BLaER1 (cell line): ENCODE data around the gene ADGRL2.

Source experiments
- H3K27ac ChIP-seq: shearing (Covaris generic); formaldehyde crosslinking; 2 replicates; pipeline ENCODE4 v1.8.1; 2022
- H3K27me3 ChIP-seq: shearing (Covaris generic); formaldehyde crosslinking; 2 replicates; pipeline ENCODE4 v1.8.1; 2022
- H3K36me3 ChIP-seq: shearing (Covaris generic); formaldehyde crosslinking; 2 replicates; pipeline ENCODE4 v1.8.1; 2022
- H3K4me1 ChIP-seq: shearing (Covaris generic); formaldehyde crosslinking; 2 replicates; pipeline ENCODE4 v1.8.1; 2022
- H3K4me2 ChIP-seq: shearing (Covaris generic); formaldehyde crosslinking; 2 replicates; pipeline ENCODE4 v1.8.1; 2022
- H3K4me3 ChIP-seq: shearing (Covaris generic); formaldehyde crosslinking; 2 replicates; pipeline ENCODE4 v1.8.1; 2022
- H3K9ac ChIP-seq: shearing (Covaris generic); formaldehyde crosslinking; 2 replicates; pipeline ENCODE4 v1.8.1; 2022
- H3K9me3 ChIP-seq: shearing (Covaris generic); formaldehyde crosslinking; 2 replicates; pipeline ENCODE4 v1.8.1; 2022
- H4K20me1 ChIP-seq: shearing (Covaris generic); formaldehyde crosslinking; 2 replicates; pipeline ENCODE4 v1.8.1; 2022
- Cebpa-rat ChIP-seq: shearing (Covaris generic); IDR thresholded peaks from 2 replicates; pipeline ENCODE4 v1.8.1; 2022

ADGRL2 gene

DNA sequence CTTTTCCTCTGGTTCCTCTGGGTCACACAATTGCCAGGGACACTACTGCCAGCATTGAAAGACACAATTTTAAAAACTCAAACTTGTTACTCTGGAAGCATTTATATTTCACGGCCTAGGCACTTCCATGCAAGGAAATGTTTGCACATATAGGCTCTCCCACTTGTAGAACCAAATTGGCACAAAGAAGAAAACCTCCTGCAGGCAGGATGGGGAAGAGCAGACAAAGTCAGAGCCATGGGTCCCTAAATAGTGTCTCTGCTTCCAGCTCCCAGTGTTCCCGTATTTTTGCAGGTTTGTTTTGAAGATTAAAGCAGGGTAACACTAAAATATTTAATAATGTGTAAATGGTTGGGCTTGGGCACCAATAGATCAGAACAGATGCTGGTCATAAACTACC is 19.0 kb upstream of the ADGRL2 start:
- no peak for TF ChIP-seq Cebpa-rat
- H4K20me1 ChIP-seq: no peaks in the 10 kb centered on the region

DNA sequence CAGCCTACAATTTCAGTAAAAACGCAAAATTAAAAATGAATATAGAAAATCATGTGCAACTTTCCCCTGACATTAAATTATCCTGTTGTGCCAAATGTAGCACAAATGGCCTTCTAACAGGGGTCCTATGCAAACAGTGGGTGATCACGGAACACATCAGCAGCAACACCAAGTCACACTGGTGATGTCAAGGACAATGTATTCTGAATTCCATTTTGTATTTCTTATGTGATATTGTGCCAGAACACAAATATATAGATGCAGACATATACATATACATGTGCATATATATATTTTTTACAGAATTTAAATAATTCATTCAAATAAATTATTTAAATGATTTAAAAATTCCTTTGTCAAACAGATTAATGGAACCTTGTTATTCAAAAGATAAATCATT is 8.6 kb upstream of the ADGRL2 start:
- H3K27ac ChIP-seq: no peak overlapping the region
- H3K27me3 ChIP-seq: no peaks in the 10 kb centered on the region
- no peaks in the 10 kb centered on the region for H3K9me3 ChIP-seq
- H3K36me3 ChIP-seq: no peaks in the 10 kb centered on the region
- no peak overlapping the region for H3K4me2 ChIP-seq
- H4K20me1 ChIP-seq: no peaks in the 10 kb centered on the region
- no peak for TF ChIP-seq Cebpa-rat
- no peak overlapping the region for H3K9ac ChIP-seq
- no peaks in the 10 kb centered on the region for H3K4me1 ChIP-seq
- no peak overlapping the region for H3K4me3 ChIP-seq

More for the DNA sequence above, 19.0 kb upstream of the ADGRL2 start:
- no peak overlapping the region for H3K27ac ChIP-seq
- no peak overlapping the region for H3K4me3 ChIP-seq
- 0 out of 2 replicates have a peak, but pooled peaks cover under 1% of the 10 kb centered on the region for H3K9me3 ChIP-seq
- no peak overlapping the region for H3K4me2 ChIP-seq
- no peaks in the 10 kb centered on the region for H3K36me3 ChIP-seq
- no peak overlapping the region for H3K9ac ChIP-seq
- H3K4me1 ChIP-seq: no peaks in the 10 kb centered on the region
- H3K27me3 ChIP-seq: no peaks in the 10 kb centered on the region

DNA sequence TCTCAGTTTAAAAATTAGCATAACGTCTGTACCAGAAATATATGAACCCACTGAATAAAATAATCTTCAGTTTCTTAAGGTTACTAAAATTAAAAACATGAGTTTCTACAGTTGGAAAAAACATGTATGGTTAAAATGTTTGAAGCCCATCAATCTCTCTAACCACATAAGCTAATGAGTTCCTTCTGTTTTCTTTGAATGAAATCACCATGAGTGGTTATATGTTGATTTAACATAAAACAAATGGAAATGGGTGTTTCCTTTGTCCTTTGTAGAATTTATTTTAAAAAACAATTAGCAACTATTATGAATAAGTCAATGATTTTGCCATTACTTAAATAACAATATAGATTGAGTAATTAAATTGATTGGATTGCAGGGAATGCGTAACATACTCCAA is 3.0 kb upstream of the ADGRL2 start:
- Histone ChIP-seq H3K9ac (no peak overlapping the region), H3K27me3 (no peaks in the 10 kb centered on the region), H3K27ac (no peak overlapping the region), H3K4me3 (no peak overlapping the region), H3K4me1 (no peaks in the 10 kb centered on the region), H3K36me3 (no peaks in the 10 kb centered on the region), H4K20me1 (no peaks in the 10 kb centered on the region), H3K9me3 (peaks cover 27% of the 10 kb centered on the region), H3K4me2 (no peak overlapping the region)
- no peak for TF ChIP-seq Cebpa-rat

DNA sequence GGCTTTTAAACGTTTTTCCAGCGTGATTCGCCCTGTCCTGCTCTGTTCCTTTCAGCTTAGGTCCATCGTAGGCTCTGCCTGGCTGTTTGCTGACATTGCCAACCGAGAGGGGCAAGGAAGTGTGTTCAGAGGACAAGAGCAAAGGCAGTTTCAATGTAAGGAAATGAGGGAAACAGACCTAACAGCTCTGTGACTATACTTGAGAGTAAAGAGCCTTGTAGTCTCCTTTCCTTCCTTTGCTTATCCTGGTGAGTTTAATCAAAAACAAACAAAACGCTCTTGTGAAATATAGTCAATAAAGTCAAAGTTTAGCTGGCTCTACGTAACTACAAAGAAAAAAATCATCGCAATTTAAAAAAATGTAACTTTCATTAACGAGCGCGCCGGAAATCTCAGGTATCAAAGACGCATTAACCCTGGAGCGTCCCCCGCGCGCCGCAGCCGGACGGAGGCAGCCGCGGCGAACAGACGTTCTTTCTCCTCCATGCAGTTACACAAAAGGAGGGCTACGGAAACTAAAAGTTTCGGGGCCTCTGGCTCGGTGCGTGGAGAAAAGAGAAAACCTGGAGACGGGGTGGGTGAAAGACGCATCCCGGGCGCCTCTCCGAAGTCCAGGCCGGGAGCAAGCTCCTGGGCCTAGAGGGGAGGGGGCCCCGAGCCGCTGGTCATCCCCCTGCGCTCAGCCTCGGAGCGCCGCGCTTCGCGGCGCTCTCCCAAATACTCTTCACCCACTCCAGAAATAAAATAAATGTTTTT is 617 bp upstream of the ADGRL2 start:
- no peak overlapping the region for H3K9ac ChIP-seq
- no peak for TF ChIP-seq Cebpa-rat
- H3K27ac ChIP-seq: no peak overlapping the region

DNA sequence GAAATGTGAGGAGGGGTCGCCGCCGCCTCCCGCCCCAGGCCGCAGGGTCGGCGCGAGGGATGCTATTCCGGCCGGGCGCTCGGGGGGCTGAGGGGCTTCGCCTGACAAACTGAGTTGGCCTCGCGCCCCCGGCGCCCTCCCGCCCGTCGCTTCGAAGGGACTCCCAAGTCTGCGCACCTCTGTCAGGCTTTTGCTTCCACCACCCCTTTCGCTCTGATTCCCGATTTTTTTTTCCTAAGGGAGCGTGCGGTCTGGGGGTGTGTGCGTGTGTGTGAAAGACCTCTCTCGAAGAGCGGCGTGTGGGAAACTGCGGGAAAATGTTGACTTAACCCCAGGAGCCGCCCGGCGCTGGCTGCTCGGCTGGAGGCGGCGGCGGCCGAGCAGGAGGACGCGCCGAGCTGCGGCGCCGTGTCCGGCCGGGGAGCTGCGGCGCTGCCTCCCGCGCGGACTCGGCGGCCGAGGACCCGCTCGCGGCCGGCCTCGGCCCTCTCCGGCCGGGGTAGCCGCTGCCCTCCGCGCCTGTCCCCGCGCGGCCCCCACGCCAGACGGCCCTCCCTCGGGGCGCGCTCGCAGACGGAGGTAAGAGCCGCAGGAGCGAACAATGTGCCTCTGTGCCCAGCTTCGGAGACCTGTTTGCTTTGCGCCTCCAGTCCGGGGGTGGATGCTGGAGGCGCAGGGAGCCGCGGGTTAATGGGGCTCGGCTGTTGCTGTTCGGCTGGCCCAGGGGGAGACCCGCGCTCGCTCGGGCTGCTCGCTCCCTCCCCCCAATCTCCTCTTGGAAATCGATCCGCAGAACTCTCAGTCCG is 1.1 kb downstream of the ADGRL2 start:
- Histone ChIP-seq H3K4me3 (0 out of 2 replicates have a peak overlapping the region, but pooled peaks have one; percentile 5), H3K27ac (no peak overlapping the region), H3K9ac (no peak overlapping the region), H3K4me2 (no peak overlapping the region), H3K27me3 (no peaks in the 10 kb centered on the region), H3K9me3 (peaks cover 36% of the 10 kb centered on the region), H3K4me1 (no peaks in the 10 kb centered on the region), H4K20me1 (no peaks in the 10 kb centered on the region), H3K36me3 (no peaks in the 10 kb centered on the region)
- no peak for TF ChIP-seq Cebpa-rat

More for the DNA sequence above, 617 bp upstream of the ADGRL2 start:
- Histone ChIP-seq H3K4me1 (no peaks in the 10 kb centered on the region), H3K9me3 (peaks cover 36% of the 10 kb centered on the region), H4K20me1 (no peaks in the 10 kb centered on the region), H3K27me3 (no peaks in the 10 kb centered on the region), H3K36me3 (no peaks in the 10 kb centered on the region), H3K4me2 (no peak overlapping the region), H3K4me3 (no peak overlapping the region)

DNA sequence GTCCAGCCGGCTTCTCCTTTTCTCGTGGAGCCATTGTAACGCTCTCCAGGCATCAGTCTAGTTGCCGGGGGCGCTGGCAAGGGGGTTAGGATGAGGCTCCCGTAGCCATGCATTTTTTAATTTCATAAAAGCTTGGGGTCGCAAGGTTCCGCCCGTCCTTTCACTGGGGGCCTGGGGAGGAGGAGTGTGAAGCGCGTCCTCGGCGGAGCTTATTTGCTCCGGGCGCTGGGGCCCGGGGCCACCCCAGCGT is 1.6 kb downstream of the ADGRL2 start:
- Histone ChIP-seq H3K36me3 (no peaks in the 10 kb centered on the region), H3K4me2 (no peak overlapping the region), H3K4me3 (no peak overlapping the region), H3K27ac (no peak overlapping the region), H3K4me1 (no peaks in the 10 kb centered on the region), H4K20me1 (no peaks in the 10 kb centered on the region), H3K9ac (no peak overlapping the region), H3K27me3 (no peaks in the 10 kb centered on the region), H3K9me3 (peaks cover 36% of the 10 kb centered on the region)
- TF ChIP-seq Cebpa-rat: no peak

DNA sequence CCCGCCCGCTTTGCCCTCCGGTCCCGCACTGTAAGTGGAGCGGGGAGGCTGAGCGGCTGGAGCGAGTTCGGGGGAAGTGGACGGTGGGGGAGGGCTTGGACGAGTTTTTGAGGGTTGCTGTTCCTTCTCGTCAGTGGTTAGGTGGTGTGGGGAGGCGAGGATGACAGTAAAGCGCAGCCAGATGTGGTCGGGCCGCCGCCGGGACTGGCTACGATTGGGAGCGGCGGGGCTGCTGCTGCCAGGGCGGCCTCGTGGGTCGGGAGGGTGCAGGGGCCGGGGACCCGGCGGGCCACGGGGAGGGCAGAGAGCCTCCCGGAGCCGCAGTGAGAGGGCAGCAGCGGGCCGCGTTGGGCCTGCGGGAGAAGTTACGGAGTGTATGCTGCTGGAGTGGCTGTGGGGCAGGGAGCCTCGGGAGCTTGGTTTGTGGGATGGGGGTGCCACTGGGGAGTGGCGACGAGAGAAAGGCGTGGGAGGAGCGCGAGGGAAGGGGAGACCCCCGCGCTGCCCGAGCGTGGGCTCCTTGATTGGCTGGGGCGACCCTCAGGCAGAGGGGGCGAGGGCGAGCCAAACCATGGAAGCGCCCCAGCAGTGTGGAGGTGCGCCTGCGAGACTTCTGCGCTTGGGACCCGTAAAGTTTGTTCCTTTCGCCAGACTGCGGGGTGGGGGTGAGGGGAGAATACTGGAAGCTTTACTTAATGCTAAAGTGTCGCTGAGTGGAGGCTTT is 2.1 kb downstream of the ADGRL2 start:
- H3K27ac ChIP-seq: no peak overlapping the region
- H4K20me1 ChIP-seq: no peaks in the 10 kb centered on the region
- no peak overlapping the region for H3K4me3 ChIP-seq
- H3K27me3 ChIP-seq: no peaks in the 10 kb centered on the region
- H3K4me1 ChIP-seq: no peaks in the 10 kb centered on the region
- no peaks in the 10 kb centered on the region for H3K36me3 ChIP-seq
- H3K4me2 ChIP-seq: no peak overlapping the region
- peaks cover 36% of the 10 kb centered on the region for H3K9me3 ChIP-seq
- H3K9ac ChIP-seq: no peak overlapping the region
- no peak for TF ChIP-seq Cebpa-rat

DNA sequence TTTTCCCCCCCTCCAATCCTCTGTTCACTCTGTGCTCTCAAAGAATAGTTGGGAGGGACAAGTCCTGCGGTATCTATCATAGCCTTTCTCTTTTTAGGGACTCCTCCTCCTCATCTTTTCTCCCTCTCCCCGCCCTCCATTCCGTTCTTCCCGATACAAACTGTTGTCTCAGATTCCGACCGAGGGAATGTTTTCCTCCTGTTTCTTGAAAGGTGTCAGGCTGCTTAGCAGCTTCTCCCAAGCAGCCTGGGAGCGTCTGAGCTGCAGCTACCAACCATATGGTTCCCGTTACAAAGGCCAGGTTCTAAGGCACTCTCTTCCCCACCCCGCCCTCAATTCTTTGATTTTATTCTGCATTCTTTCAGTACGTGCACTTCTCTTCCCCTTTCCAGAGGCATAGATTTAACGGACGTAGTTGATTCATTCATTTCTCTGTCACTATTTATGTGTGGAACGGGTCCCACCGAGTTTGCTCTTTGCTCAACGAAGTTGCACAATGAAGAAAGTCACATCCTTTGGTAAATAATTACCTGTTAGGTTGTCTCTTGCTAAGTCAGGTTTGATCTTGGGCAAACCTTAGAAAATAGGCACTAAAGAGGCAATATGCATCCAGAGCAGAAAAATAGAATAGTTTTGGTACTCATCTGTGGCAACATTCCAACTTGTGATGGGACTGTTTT is 2.8 kb downstream of the ADGRL2 start:
- H3K4me2 ChIP-seq: no peak overlapping the region
- no peaks in the 10 kb centered on the region for H3K27me3 ChIP-seq
- no peak overlapping the region for H3K9ac ChIP-seq
- H4K20me1 ChIP-seq: no peaks in the 10 kb centered on the region
- H3K27ac ChIP-seq: no peak overlapping the region
- no peak overlapping the region for H3K4me3 ChIP-seq
- H3K9me3 ChIP-seq: peaks cover 36% of the 10 kb centered on the region
- no peak for TF ChIP-seq Cebpa-rat
- H3K36me3 ChIP-seq: no peaks in the 10 kb centered on the region
- H3K4me1 ChIP-seq: no peaks in the 10 kb centered on the region

DNA sequence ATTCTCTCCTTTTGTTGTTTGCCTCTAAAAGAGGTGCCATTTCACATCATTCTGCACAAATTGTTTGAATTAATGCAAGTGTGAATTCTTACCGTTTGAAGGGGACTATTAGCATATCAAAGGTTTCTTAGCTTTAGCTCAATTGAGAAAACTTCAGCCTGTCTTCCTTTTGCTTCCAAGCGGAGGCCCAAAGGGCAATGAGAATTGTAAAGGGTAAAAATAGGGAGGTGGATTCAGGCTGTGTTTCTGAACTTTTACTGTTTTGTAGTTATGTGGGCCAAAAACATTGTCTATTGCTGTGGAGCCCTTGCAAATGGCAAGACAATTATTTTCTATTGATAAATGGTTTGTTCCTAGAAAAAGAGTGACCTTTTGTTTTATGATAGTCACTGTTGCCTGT is 3.6 kb downstream of the ADGRL2 start:
- H4K20me1 ChIP-seq: no peaks in the 10 kb centered on the region
- no peak for TF ChIP-seq Cebpa-rat
- no peaks in the 10 kb centered on the region for H3K4me1 ChIP-seq
- no peaks in the 10 kb centered on the region for H3K27me3 ChIP-seq
- H3K4me3 ChIP-seq: no peak overlapping the region
- no peak overlapping the region for H3K27ac ChIP-seq
- H3K4me2 ChIP-seq: no peak overlapping the region
- H3K9ac ChIP-seq: no peak overlapping the region
- H3K9me3 ChIP-seq: peaks cover 36% of the 10 kb centered on the region
- H3K36me3 ChIP-seq: no peaks in the 10 kb centered on the region
